CD4-positive, alpha-beta T cell (primary cell): ENCODE results near the gene ACYP1. TPM values are rescaled to one million over a fixed set of nuclear protein-coding genes. Genes with fewer than 3 reads are reported as not detected.

Source experiments
- ATAC-seq: fragments of 200-7000 bp; cut with Tn5 transposase; one replicate; pipeline ENCODE4 v1.10.0; 2022; ENCODE audit warnings: mild to moderate bottlenecking; ENCODE audit not compliant: poor library complexity
- CTCF ChIA-PET: fragments of 350-600 bp; sonication (Branson Sonifier 250); formaldehyde crosslinking; loops from one replicate; lab custom pipeline; 2021; ENCODE audit warnings: antibody characterized with exemption, inconsistent platforms; lab: Charles Lee
- POLR2A ChIA-PET: fragments of 350-600 bp; sonication (Branson Sonifier 250); formaldehyde crosslinking; loops from one replicate; lab custom pipeline; 2021; ENCODE audit warnings: antibody characterized with exemption, inconsistent platforms; lab: Charles Lee
- DNase-seq, 14 experiments: peaks; one replicate each; pipeline ENCODE4 v3.0.0-alpha.2; 2013 to 2020; ENCODE audit warnings: mixed read lengths in 2 of 14
- H3K27ac ChIP-seq, 2 donors: one replicate each; pipeline versions ENCODE4 v1.5.1 to v1.7.0; 2013; ENCODE audit warnings: low read length in 2 of 2, low read depth in 1 of 2, mild to moderate bottlenecking in 1 of 2
- H3K27me3 ChIP-seq, 2 experiments: 1 replicate in 1 of 2; 2 replicates in 1 of 2; pipeline versions ENCODE4 v1.6.1 to v1.7.0; 2013; ENCODE audit warnings: low read length in 2 of 2, control low read depth in 1 of 2, mild to moderate bottlenecking in 1 of 2, moderate library complexity in 1 of 2; ENCODE audit not compliant: insufficient read depth in 2 of 2, control insufficient read depth in 1 of 2
- H3K36me3 ChIP-seq: one replicate; pipeline ENCODE4 v1.6.1; 2013; ENCODE audit warnings: low read length, control low read depth; ENCODE audit not compliant: insufficient read depth
- H3K4me1 ChIP-seq: one replicate; pipeline ENCODE4 v1.6.1; 2013; ENCODE audit warnings: low read length, control low read depth; ENCODE audit not compliant: insufficient read depth
- H3K4me3 ChIP-seq: one replicate; pipeline ENCODE4 v1.5.1; 2013; ENCODE audit warnings: mild to moderate bottlenecking, low read length, moderate library complexity
- H3K9me3 ChIP-seq, 2 experiments: 1 replicate in 1 of 2; 2 replicates in 1 of 2; pipeline versions ENCODE4 v1.6.1 to v1.7.0; 2013; ENCODE audit warnings: low read length in 2 of 2, mild to moderate bottlenecking in 2 of 2, control low read depth in 1 of 2, moderate library complexity in 1 of 2; ENCODE audit not compliant: control insufficient read depth in 1 of 2, insufficient read depth in 1 of 2
- H3K27ac Mint-ChIP-seq: one replicate; pipeline ENCODE4 v1.8.0; 2020; ENCODE audit warnings: mixed read lengths
- H3K27me3 Mint-ChIP-seq: one replicate; pipeline ENCODE4 v1.8.0; 2021; ENCODE audit warnings: mixed read lengths
- H3K36me3 Mint-ChIP-seq: one replicate; pipeline ENCODE4 v1.8.0; 2021; ENCODE audit warnings: low read depth, mixed read lengths
- H3K4me1 Mint-ChIP-seq: one replicate; pipeline ENCODE4 v1.8.0; 2021; ENCODE audit warnings: low read depth, mixed read lengths
- H3K4me3 Mint-ChIP-seq: one replicate; pipeline ENCODE4 v1.8.0; 2020; ENCODE audit warnings: mild to moderate bottlenecking, mixed read lengths
- H3K9me3 Mint-ChIP-seq: one replicate; pipeline ENCODE4 v1.8.0; 2020; ENCODE audit warnings: mixed read lengths
- CTCF ChIP-seq: fragments of 200-600 bp; IDR thresholded peaks from one replicate; pipeline ENCODE4 v1.8.0; 2022; ENCODE audit warnings: antibody characterized with exemption, mild to moderate bottlenecking
- intact Hi-C, 2 experiments: fragments of 100-400 bp; cut with DNase I in 1 of 2; cut with micrococcal nuclease in 1 of 2; formaldehyde crosslinking; loops; one replicate each; pipeline versions ENCODE4 v1.15.1 to v1.9.0; 2023 to 2025; cut with DNase I, micrococcal nuclease
- polyA plus RNA-seq, 2 donors: library from polyadenylated mRNA; unstranded; fragments of 120-200 nt; gene quantifications; one replicate each; pipeline ENCODE4 v1.2.1, GENCODE V29; 2013
- total RNA-seq, 174 experiments: library from RNA in 2 of 174; stranded (reverse) in 2 of 174; gene quantifications; one replicate each; pipeline ENCODE4 v1.2.3 and lab custom pipeline; 2021 to 2026

The ACYP1 gene
- total RNA-seq: 1 to 10 TPM; 7.9 to 9.4 TPM
- 28.1 TPM for polyA plus RNA-seq (2013, experiment 1 of 2)
- 25.3 TPM for polyA plus RNA-seq (2013, experiment 2 of 2)
- total RNA-seq (lab: John Stamatoyannopoulos, UW): 2.7 to 26.5 (median 10.6) reads per million in 172 experiments

- H3K9me3 Mint-ChIP-seq: no peaks in the 10 kb centered on the region
- DNase-seq: peak; percentile 81 to 93 (median 87)
- H3K27ac ChIP-seq: peak within 1 kb of the TSS; percentile 59 to 78
- H3K27ac Mint-ChIP-seq: peak within 1 kb of the TSS; percentile 93
- peak within 1 kb of the TSS; percentile 88 for H3K4me3 ChIP-seq
- H3K9me3 ChIP-seq: no peaks in the 10 kb centered on the region
- H3K4me1 ChIP-seq: peaks cover 22% of the 10 kb centered on the region
- peaks cover 46% of the 10 kb centered on the region for H3K4me1 Mint-ChIP-seq
- TF ChIP-seq CTCF: no peak
- ChIA-PET POLR2A (interaction anchor here (0.6 to 3.0 kb wide), 10 partner anchors 10 to 202 kb away, joined by 3 to 22 read pairs (median 5); partner anchors contain the start of genes EIF2B2, MLH3, NEK9 and RPS6KL1), CTCF (interaction anchor here (0.9 to 2.0 kb wide), 6 partner anchors 12 to 220 kb away, joined by 3 to 7 read pairs (median 3); partner anchors contain the start of genes DLST and MLH3)
- H3K4me3 Mint-ChIP-seq: peak within 1 kb of the TSS; percentile 98
- intact Hi-C loops: loop anchor here in 1 of 2 experiments (10.0 kb wide), 1 partner anchor 59 kb away; the partner anchor contains the start of gene EIF2B2
- H3K27me3 Mint-ChIP-seq: no peaks in the 10 kb centered on the region
- peak; percentile 99 for ATAC-seq
- no peaks in the 10 kb centered on the region for H3K36me3 ChIP-seq
- no peaks in the 10 kb centered on the region for H3K27me3 ChIP-seq
- H3K36me3 Mint-ChIP-seq: peaks cover 26% of the 10 kb centered on the region
Observed at GRCh38 chr14:75063491-75064204, at the start of gene ACYP1. TSS of gene ACYP1 (minus strand) at chr14:75064024. CDS start at chr14:75063553, 471 bp downstream.

- POLR2A ChIA-PET: no interaction called here
- Histone ChIP-seq H3K9me3 (no peaks in the 10 kb centered on the region), H3K4me3 (no peak overlapping the region), H3K27ac (no peak overlapping the region), H3K27me3 (no peaks in the 10 kb centered on the region), H3K36me3 (peaks cover 98% of the 10 kb centered on the region), H3K4me1 (peaks cover 3% of the 10 kb centered on the region)
- Mint-ChIP-seq H3K4me1 (peaks cover 11% of the 10 kb centered on the region), H3K4me3 (no peak overlapping the region), H3K36me3 (peaks cover 100% of the 10 kb centered on the region), H3K9me3 (no peaks in the 10 kb centered on the region), H3K27me3 (no peaks in the 10 kb centered on the region), H3K27ac (peak overlapping the region; percentile 7)
- DNase-seq (no peak), ATAC-seq (no peak)
- CTCF ChIA-PET: no interaction called here
- no peak for TF ChIP-seq CTCF
- intact Hi-C loops: no loop called here
Observed at GRCh38 chr14:75109877-75110276, 46.1 kb upstream of the ACYP1 start.

- no peaks in the 10 kb centered on the region for H3K4me1 Mint-ChIP-seq
- Histone ChIP-seq H3K4me3 (no peak overlapping the region), H3K9me3 (no peaks in the 10 kb centered on the region), H3K36me3 (peaks cover 82% of the 10 kb centered on the region), H3K4me1 (no peaks in the 10 kb centered on the region), H3K27me3 (no peaks in the 10 kb centered on the region), H3K27ac (no peak overlapping the region)
- no peaks in the 10 kb centered on the region for H3K27me3 Mint-ChIP-seq
- ChIA-PET POLR2A (no interaction called here), CTCF (interaction anchor here (1.2 kb wide), 1 partner anchor 246 kb away, joined by 3 read pairs; no protein-coding TSS in a partner anchor)
- no peak overlapping the region for H3K4me3 Mint-ChIP-seq
- ATAC-seq (no peak), DNase-seq (no peak)
- TF ChIP-seq CTCF: no peak
- intact Hi-C loops: no loop called here
- H3K9me3 Mint-ChIP-seq: no peaks in the 10 kb centered on the region
- H3K36me3 Mint-ChIP-seq: peaks cover 99% of the 10 kb centered on the region
- no peak overlapping the region for H3K27ac Mint-ChIP-seq
Observed at GRCh38 chr14:75107186-75107585, 43.4 kb upstream of the ACYP1 start.
